Measurements from ENCODE around the gene CXCL10.
A peak's percentile ranks its signal among the peaks of the same experiment; 100 is the strongest.

CXCL10 gene

GRCh38 chr4:75992462-75992861 is 30.8 kb downstream of the CXCL10 start:
- DNase-seq (ENCODE audit: low read depth): no peak
- H3K4me3 ChIP-seq (ENCODE audit: low read depth, low read length): no peak overlapping the region
- TF ChIP-seq CTCF (IDR thresholded peaks at IDR 0.05; ENCODE audit: low read depth, low read length, missing control alignments): no peak

DNA sequence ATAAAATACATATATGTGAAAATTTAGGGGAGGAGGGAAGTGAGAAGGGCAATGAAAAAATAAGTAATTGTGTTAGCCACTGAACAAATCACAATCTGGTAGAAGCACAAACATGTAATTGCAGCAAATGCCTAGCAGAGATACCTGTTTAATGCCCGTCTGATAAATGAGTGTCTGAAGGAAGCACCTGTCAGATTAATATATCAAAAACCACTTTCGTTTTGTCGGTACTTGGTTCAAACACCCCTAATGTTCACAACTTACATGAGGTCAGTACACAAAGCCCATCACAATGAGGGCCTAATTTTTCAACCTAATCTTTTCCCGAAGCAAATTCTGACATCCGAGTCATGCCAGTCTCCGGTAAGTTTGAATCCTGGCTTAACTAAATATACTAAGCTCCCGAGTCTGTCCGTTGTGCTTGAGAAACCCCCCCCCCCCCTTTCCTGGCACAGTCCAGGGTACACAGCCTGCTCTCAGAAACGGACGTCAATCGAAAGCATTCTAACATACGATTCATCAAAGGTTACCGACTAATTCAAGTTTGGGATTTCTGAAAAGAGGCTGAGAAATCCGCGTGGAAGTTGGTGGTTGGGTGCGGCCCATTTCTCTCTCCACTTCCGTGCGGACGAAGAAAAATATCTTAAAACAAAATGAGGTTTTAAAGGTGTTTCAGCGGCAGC is 33.3 kb downstream of the CXCL10 start:
- H3K4me3 ChIP-seq (ENCODE audit: low read depth, low read length): peak overlapping the region; percentile 80
- no peak for TF ChIP-seq CTCF (IDR thresholded peaks at IDR 0.05; ENCODE audit: low read depth, low read length, missing control alignments)
- no peak for DNase-seq (ENCODE audit: low read depth)

GRCh38 chr4:75985116-75985515 is 38.2 kb downstream of the CXCL10 start:
- TF ChIP-seq CTCF (IDR thresholded peaks at IDR 0.05; ENCODE audit: low read depth, low read length, missing control alignments): no peak
- H3K4me3 ChIP-seq (ENCODE audit: low read depth, low read length): no peak overlapping the region
- DNase-seq (ENCODE audit: low read depth): no peak

DNA sequence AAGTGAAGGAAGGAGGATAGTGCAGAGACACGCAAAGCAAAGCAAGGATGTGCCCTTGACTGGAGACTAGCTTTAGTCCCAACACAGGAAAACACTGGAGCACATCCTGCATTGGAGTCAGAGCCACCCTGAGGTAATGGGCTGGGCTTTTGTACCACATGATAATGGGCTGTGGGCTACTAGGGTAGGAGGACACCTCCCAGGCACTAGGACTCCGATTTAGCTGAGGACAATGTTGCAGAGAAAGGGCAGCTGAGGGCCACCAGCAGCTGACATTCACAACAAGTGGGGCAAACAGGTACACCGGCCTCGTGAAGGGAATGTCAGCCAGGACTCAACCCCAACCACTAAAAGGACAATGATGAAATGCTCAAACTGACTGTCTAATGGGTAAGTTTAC is 42.7 kb downstream of the CXCL10 start:
- H3K4me3 ChIP-seq (ENCODE audit: low read depth, low read length): no peak overlapping the region
- DNase-seq (ENCODE audit: low read depth): no peak

DNA sequence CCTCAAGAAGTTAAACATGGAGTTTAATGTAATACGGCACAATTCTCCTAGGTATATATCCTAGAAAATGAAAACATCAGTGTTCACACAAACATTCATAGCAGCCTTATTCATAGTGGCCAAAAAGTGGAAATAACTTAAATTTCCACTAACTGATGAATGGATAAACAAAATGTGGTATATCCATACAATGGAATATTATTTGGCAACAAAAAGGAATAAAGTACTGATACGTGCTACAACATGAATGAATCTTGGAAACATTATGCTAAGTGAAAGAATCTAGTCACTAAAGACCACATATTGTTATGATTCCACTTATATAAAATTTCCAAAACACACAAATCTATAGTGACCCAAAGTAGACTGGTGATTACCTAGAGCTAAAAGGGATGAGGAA is 47.1 kb downstream of the CXCL10 start:
- DNase-seq (ENCODE audit: low read depth): no peak
- TF ChIP-seq CTCF (IDR thresholded peaks at IDR 0.05; ENCODE audit: low read depth, low read length, missing control alignments): no peak
- H3K4me3 ChIP-seq (ENCODE audit: low read depth, low read length): no peak overlapping the region

More for the DNA sequence above, 42.7 kb downstream of the CXCL10 start:
- TF ChIP-seq CTCF (IDR thresholded peaks at IDR 0.05; ENCODE audit: low read depth, low read length, missing control alignments): no peak

- no peak overlapping the region for H3K4me3 ChIP-seq (ENCODE audit: low read depth, low read length)
- DNase-seq (ENCODE audit: low read depth): no peak
- TF ChIP-seq CTCF (IDR thresholded peaks at IDR 0.05; ENCODE audit: low read depth, low read length, missing control alignments): no peak
Observed at GRCh38 chr4:75973766-75974165, 49.5 kb downstream of the CXCL10 start.
